PFSK-1 (cell line): Measurements from ENCODE around the gene AP1S1.

Experiments
- FOXP2 ChIP-seq: optimal IDR thresholded peaks from 2 replicates; pipeline ENCODE3; 2011; ENCODE audit warnings: borderline replicate concordance, control low read depth, inconsistent platforms; ENCODE audit not compliant: insufficient read depth; ENCODE audit errors: extremely low read length, extremely low read depth
- POLR2AphosphoS5 ChIP-seq: IDR thresholded peaks from 2 replicates; pipeline ENCODE4 v1.6.1; 2012; ENCODE audit warnings: low read depth, mild to moderate bottlenecking, control low read depth, low read length, moderate library complexity
- SIN3A ChIP-seq: IDR thresholded peaks from 2 replicates; pipeline ENCODE4 v1.6.1; 2012; ENCODE audit warnings: mild to moderate bottlenecking, low read length, moderate library complexity, borderline replicate concordance; ENCODE audit not compliant: insufficient read depth
- TAF1 ChIP-seq: IDR thresholded peaks from 2 replicates; pipeline ENCODE4 v1.6.1; 2012; ENCODE audit warnings: low read length, control low read depth, borderline replicate concordance; ENCODE audit not compliant: insufficient read depth
- TF ChIP-seq, protein P1 (sequence below), 2 experiments: IDR thresholded peaks; 2 replicates each; pipeline versions ENCODE4 v1.6.1 to v1.8.0; 2011 to 2012; ENCODE audit warnings: low read depth in 2 of 2, low read length in 2 of 2, control low read depth in 1 of 2, inconsistent platforms in 1 of 2, mild to moderate bottlenecking in 1 of 2, moderate library complexity in 1 of 2; ENCODE audit not compliant: insufficient read depth in 1 of 2

Gene AP1S1

DNA sequence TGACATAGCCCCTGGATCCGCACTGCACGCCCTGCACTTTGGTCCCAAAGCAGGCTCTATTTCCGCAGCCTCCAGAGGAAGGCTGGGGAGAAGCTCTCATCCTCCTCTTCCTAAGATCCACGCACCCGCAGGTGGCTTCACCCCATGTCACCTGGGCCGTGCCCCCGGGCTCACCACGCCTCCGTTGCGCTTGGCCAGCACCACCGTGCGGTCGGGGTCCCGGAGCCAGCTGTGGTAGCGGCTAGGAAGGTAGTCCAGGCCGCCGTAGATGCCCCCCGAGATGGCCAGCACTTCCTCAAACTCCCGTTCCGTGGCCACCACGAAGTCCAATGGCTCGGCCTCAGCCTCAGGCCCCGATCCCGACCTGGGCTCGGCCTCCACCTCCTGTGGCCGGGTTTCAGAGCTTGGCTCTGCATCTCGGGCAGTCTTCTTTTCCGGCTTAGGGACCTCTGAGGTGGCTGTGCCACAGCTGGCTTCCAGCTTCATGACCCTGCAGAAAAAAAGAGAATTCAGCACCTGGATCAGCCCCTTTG lies 20.1 kb downstream of the AP1S1 start:
- TF ChIP-seq POLR2AphosphoS5 (no peak), TAF1 (no peak), SIN3A (no peak), FOXP2 (no peak)
- TF ChIP-seq, protein P1, sequence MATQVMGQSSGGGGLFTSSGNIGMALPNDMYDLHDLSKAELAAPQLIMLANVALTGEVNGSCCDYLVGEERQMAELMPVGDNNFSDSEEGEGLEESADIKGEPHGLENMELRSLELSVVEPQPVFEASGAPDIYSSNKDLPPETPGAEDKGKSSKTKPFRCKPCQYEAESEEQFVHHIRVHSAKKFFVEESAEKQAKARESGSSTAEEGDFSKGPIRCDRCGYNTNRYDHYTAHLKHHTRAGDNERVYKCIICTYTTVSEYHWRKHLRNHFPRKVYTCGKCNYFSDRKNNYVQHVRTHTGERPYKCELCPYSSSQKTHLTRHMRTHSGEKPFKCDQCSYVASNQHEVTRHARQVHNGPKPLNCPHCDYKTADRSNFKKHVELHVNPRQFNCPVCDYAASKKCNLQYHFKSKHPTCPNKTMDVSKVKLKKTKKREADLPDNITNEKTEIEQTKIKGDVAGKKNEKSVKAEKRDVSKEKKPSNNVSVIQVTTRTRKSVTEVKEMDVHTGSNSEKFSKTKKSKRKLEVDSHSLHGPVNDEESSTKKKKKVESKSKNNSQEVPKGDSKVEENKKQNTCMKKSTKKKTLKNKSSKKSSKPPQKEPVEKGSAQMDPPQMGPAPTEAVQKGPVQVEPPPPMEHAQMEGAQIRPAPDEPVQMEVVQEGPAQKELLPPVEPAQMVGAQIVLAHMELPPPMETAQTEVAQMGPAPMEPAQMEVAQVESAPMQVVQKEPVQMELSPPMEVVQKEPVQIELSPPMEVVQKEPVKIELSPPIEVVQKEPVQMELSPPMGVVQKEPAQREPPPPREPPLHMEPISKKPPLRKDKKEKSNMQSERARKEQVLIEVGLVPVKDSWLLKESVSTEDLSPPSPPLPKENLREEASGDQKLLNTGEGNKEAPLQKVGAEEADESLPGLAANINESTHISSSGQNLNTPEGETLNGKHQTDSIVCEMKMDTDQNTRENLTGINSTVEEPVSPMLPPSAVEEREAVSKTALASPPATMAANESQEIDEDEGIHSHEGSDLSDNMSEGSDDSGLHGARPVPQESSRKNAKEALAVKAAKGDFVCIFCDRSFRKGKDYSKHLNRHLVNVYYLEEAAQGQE (IDR thresholded peaks at IDR 0.05; ENCODE audit: insufficient read depth in 1 of 2, low read depth in 2 of 2, low read length in 2 of 2), result no peak

DNA sequence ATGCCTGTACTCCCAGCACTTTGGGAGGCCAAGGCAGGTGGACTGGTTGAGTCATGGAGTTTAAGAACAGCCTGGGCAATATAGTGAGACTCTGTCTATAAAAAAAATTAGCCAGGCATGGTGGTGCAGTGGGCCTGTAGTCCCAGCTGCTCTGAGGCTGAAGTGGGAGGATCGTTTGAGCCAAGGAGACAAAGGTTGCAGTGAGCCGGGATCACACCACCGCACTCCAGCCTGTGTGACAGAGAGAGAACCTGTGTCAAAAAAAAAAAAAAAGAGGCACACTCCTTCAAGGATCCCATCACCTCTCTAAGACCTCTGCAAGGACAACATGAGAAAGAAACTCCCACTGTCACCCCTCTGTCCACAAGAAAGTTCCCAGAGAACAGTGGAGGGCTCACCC lies 21.4 kb downstream of the AP1S1 start:
- TF ChIP-seq SIN3A, result no peak
- no peak for TF ChIP-seq POLR2AphosphoS5
- TF ChIP-seq TAF1, result no peak
- TF ChIP-seq, protein P1 (IDR thresholded peaks at IDR 0.05; ENCODE audit: insufficient read depth in 1 of 2, low read depth in 2 of 2, low read length in 2 of 2), result no peak
- TF ChIP-seq FOXP2, result no peak

DNA sequence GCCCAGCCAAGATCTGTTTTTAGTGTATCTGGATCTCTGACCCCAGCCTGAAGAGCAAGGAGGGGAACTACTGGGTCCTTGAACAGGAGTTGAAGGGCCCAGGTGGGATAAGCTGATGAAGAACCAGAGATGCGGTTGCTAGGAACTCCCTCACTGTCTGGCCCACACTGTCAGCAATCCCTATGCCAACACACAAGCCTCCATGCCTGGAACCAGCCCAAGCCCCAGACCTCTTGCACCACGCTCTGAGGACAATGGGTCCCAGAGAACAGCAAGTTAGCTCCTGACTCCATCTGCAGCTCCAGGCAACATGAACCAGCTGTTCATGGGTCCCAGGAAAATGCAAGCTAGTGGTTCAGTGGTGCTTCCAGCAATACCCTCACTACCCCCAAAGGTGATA lies 23.4 kb downstream of the AP1S1 start:
- TF ChIP-seq SIN3A, result no peak
- TF ChIP-seq POLR2AphosphoS5, result no peak
- TF ChIP-seq, protein P1 (IDR thresholded peaks at IDR 0.05; ENCODE audit: insufficient read depth in 1 of 2, low read depth in 2 of 2, low read length in 2 of 2), result no peak
- no peak for TF ChIP-seq FOXP2
- no peak for TF ChIP-seq TAF1

DNA sequence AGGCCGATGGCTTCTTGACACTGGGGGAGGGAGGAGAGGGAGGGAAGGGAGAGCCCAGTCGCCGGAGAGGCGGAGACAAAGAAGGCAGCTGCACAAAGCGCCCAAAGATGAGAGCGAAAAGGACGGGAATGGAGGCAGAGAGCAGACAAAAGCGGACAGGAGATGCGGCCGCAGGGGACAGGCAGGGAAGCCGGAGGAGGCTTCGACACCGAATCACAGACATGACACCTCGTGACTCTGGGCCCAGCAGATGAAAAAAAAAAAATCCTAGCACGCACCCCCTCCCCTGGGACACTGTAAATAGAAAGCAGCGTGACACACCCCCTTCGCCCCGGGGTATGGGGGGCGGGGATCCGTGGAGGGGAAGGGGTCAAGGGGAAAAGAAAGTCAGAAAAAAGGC lies 24.8 kb downstream of the AP1S1 start:
- TF ChIP-seq FOXP2, result no peak
- TF ChIP-seq SIN3A, result no peak
- TF ChIP-seq, protein P1 (IDR thresholded peaks at IDR 0.05; ENCODE audit: insufficient read depth in 1 of 2, low read depth in 2 of 2, low read length in 2 of 2), result no peak
- no peak for TF ChIP-seq TAF1
- TF ChIP-seq POLR2AphosphoS5, result no peak

DNA sequence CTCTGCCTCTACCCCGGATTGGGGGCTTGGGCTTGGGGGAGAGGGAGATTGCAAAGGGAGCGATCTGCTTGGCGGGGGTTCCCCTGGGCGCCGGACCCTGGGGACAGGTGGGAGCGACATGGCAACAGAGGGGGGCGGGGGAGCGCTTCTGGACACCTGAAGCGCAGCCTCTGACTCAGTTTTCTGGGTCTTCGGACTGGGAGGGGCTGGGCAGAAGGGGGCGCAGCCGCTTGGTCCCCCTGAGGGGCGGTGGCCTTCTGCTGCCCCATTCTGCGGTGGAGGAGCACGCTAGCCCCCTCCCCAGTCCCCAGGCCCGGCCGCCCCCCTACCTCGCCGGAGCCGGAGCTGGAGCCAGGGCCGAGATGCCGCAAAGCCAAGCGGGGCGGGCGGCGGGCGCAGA lies 25.4 kb downstream of the AP1S1 start:
- TF ChIP-seq FOXP2, result no peak
